Measurements from ENCODE around the gene POU1F1. TPM values are rescaled to one million over a fixed set of nuclear protein-coding genes. Genes with fewer than 3 reads are reported as not detected.

Gene POU1F1
- total RNA-seq, 1 donor = not detected

GRCh38 chr3:87269723-87270122, 6.7 kb downstream of the POU1F1 start:
- Histone ChIP-seq H3K4me1 (ENCODE audit: insufficient read depth, low read length) (no peaks in the 10 kb centered on the region), H4K20me1 (ENCODE audit: insufficient read depth, low read length) (no peaks in the 10 kb centered on the region), H3K27me3 (ENCODE audit: insufficient read depth, low read length) (no peaks in the 10 kb centered on the region), H3K79me2 (ENCODE audit: insufficient read depth, low read length) (no peaks in the 10 kb centered on the region), H3K36me3 (ENCODE audit: insufficient read depth, low read length) (no peaks in the 10 kb centered on the region), H3K9me3 (ENCODE audit: low read depth, low read length) (no peaks in the 10 kb centered on the region), H3K4me3 (ENCODE audit: insufficient read depth, low read length) (no peak overlapping the region), H3K4me2 (ENCODE audit: insufficient read depth, low read length) (no peak overlapping the region), H2AFZ (ENCODE audit: low read length) (no peak overlapping the region), H3K27ac (ENCODE audit: low read depth, low read length) (no peak overlapping the region)
- TF ChIP-seq CTCF (IDR thresholded peaks at IDR 0.05; ENCODE audit: extremely low read depth, low read depth, low read length) = no peak
- DNase-seq (ENCODE audit: insufficient read length, low spot score, missing footprints) = no peak

GRCh38 chr3:87268646-87269211, 7.7 kb downstream of the POU1F1 start:
- no peak for DNase-seq (ENCODE audit: insufficient read length, low spot score, missing footprints)
- H3K9me3 ChIP-seq (ENCODE audit: low read depth, low read length) = no peaks in the 10 kb centered on the region
- H2AFZ ChIP-seq (ENCODE audit: low read length) = no peak overlapping the region
- H3K4me3 ChIP-seq (ENCODE audit: insufficient read depth, low read length) = no peak overlapping the region
- H4K20me1 ChIP-seq (ENCODE audit: insufficient read depth, low read length) = no peaks in the 10 kb centered on the region
- H3K4me1 ChIP-seq (ENCODE audit: insufficient read depth, low read length) = no peaks in the 10 kb centered on the region
- H3K36me3 ChIP-seq (ENCODE audit: insufficient read depth, low read length) = no peaks in the 10 kb centered on the region
- H3K4me2 ChIP-seq (ENCODE audit: insufficient read depth, low read length) = no peak overlapping the region
- H3K79me2 ChIP-seq (ENCODE audit: insufficient read depth, low read length) = no peaks in the 10 kb centered on the region
- no peaks in the 10 kb centered on the region for H3K27me3 ChIP-seq (ENCODE audit: insufficient read depth, low read length)
- H3K27ac ChIP-seq (ENCODE audit: low read depth, low read length) = no peak overlapping the region
- no peak for TF ChIP-seq CTCF (IDR thresholded peaks at IDR 0.05; ENCODE audit: extremely low read depth, low read depth, low read length)

- no peaks in the 10 kb centered on the region for H3K79me2 ChIP-seq (ENCODE audit: insufficient read depth, low read length)
- no peak overlapping the region for H3K27ac ChIP-seq (ENCODE audit: low read depth, low read length)
- H2AFZ ChIP-seq (ENCODE audit: low read length) = no peak overlapping the region
- H3K4me1 ChIP-seq (ENCODE audit: insufficient read depth, low read length) = no peaks in the 10 kb centered on the region
- H4K20me1 ChIP-seq (ENCODE audit: insufficient read depth, low read length) = no peaks in the 10 kb centered on the region
- H3K4me3 ChIP-seq (ENCODE audit: insufficient read depth, low read length) = no peak overlapping the region
- H3K36me3 ChIP-seq (ENCODE audit: insufficient read depth, low read length) = no peaks in the 10 kb centered on the region
- no peak overlapping the region for H3K4me2 ChIP-seq (ENCODE audit: insufficient read depth, low read length)
- no peak for DNase-seq (ENCODE audit: insufficient read length, low spot score, missing footprints)
- H3K9me3 ChIP-seq (ENCODE audit: low read depth, low read length) = no peaks in the 10 kb centered on the region
- TF ChIP-seq CTCF (IDR thresholded peaks at IDR 0.05; ENCODE audit: extremely low read depth, low read depth, low read length) = no peak
- no peaks in the 10 kb centered on the region for H3K27me3 ChIP-seq (ENCODE audit: insufficient read depth, low read length)
Measured at GRCh38 chr3:87267953-87268645, 8.3 kb downstream of the POU1F1 start.

GRCh38 chr3:87261925-87262324, 14.5 kb downstream of the POU1F1 start:
- no peaks in the 10 kb centered on the region for H3K9me3 ChIP-seq (ENCODE audit: low read depth, low read length)
- DNase-seq (ENCODE audit: insufficient read length, low spot score, missing footprints) = no peak
- no peak for TF ChIP-seq CTCF (IDR thresholded peaks at IDR 0.05; ENCODE audit: extremely low read depth, low read depth, low read length)
- H3K4me3 ChIP-seq (ENCODE audit: insufficient read depth, low read length) = no peak overlapping the region
- H3K27ac ChIP-seq (ENCODE audit: low read depth, low read length) = no peak overlapping the region
- H3K4me1 ChIP-seq (ENCODE audit: insufficient read depth, low read length) = peaks cover 3% of the 10 kb centered on the region
- no peaks in the 10 kb centered on the region for H3K79me2 ChIP-seq (ENCODE audit: insufficient read depth, low read length)
- no peaks in the 10 kb centered on the region for H3K36me3 ChIP-seq (ENCODE audit: insufficient read depth, low read length)
- no peak overlapping the region for H2AFZ ChIP-seq (ENCODE audit: low read length)
- no peaks in the 10 kb centered on the region for H3K27me3 ChIP-seq (ENCODE audit: insufficient read depth, low read length)
- no peak overlapping the region for H3K4me2 ChIP-seq (ENCODE audit: insufficient read depth, low read length)
- no peaks in the 10 kb centered on the region for H4K20me1 ChIP-seq (ENCODE audit: insufficient read depth, low read length)
